Measurements from ENCODE around the gene CDK19. TPM values are rescaled to one million over a fixed set of nuclear protein-coding genes. Genes with fewer than 3 reads are reported as not detected.
A peak's percentile ranks its signal among the peaks of the same experiment; 100 is the strongest.

Gene CDK19
- total and polyA plus RNA-seq, 9 of the 15 experiments (the other 6 are each of a cell fraction or from before 2014, with no cell fraction given), result 3.8 to 15.2 (median 7.4) TPM

- H2AFZ ChIP-seq (ENCODE audit: low read depth, low read length), result no peak overlapping the region
- 40% methylated on average over 5 of the region's 5 CpGs for whole genome bisulfite sequencing (ENCODE audit: insufficient coverage, low coverage, missing lambda C conversion rate)
- ChIA-PET CTCF (ENCODE audit: low intra/inter-chr PET ratio) (no interaction called here), POLR2A (interaction anchor here (0.9 to 2.4 kb wide), 2 partner anchors 21 to 38 kb away, joined by 3 to 12 read pairs; partner anchors contain the start of gene AMD1)
- DNase-seq (ENCODE audit: extremely low read depth in 1 of 4, low spot score in 3 of 4) (no peak), FAIRE-seq (no peak), ATAC-seq (no peak; the same call in 2 of the 3 replicates)
- H3K27me3 ChIP-seq (ENCODE audit: control insufficient read depth in 2 of 2, insufficient read depth in 2 of 2, low read length in 2 of 2), result peaks cover 0 to 3% of the 10 kb centered on the region in 2 experiments; a peak in 1 of 5 replicates
- no peaks in the 10 kb centered on the region for H3K79me2 ChIP-seq (ENCODE audit: control insufficient read depth, insufficient read depth, low read length)
- H3K9me3 ChIP-seq (replicated peaks; ENCODE audit: control insufficient read depth, insufficient read depth, low read depth, low read length), result no peaks in the 10 kb centered on the region
- H3K4me2 ChIP-seq (ENCODE audit: insufficient read depth, low read length), result no peak overlapping the region
- H3K4me1 ChIP-seq (replicated peaks in 1 of 2; ENCODE audit: control insufficient read depth in 2 of 2, insufficient read depth in 2 of 2, low read length in 2 of 2), result peaks cover 0 to 6% of the 10 kb centered on the region in 2 experiments; a peak in 2 of 5 replicates
- intact Hi-C loops (cut with micrococcal nuclease), result no loop called here
- no peak overlapping the region for H3K4me3 ChIP-seq
- BruUV-seq (replicated peaks), result no TSS peak
- TF ChIP-seq CBX8 (IDR thresholded peaks at IDR 0.05; ENCODE audit: borderline replicate concordance, extremely low read depth, low read depth, low read length, poor library complexity, severe bottlenecking) (no peak), BCOR (IDR thresholded peaks at IDR 0.05) (no peak), ZNF551 (CRISPR knock-in tag; IDR thresholded peaks at IDR 0.05) (no peak), ZNF707 (CRISPR knock-in tag; conservative IDR thresholded peaks at IDR 0.05) (no peak), CEBPB (tag; IDR thresholded peaks at IDR 0.05) (0 out of 2 replicates have a peak, but pooled peaks have one; percentile 19)
- no peaks in the 10 kb centered on the region for H3K36me3 ChIP-seq (ENCODE audit: control insufficient read depth, insufficient read depth, low read length)
- H3K9ac ChIP-seq (ENCODE audit: insufficient read depth in 1 of 2, low read depth in 2 of 2, low read length in 2 of 2), result no peak overlapping the region
- H3K27ac ChIP-seq (ENCODE audit: extremely low read depth, low read depth, low read length), result no peak overlapping the region
- in situ Hi-C loops (cut with MboI), result no loop called here
- H3K9me1 ChIP-seq (ENCODE audit: control insufficient read depth, insufficient read depth, low read length), result no peaks in the 10 kb centered on the region
- no peaks in the 10 kb centered on the region for H4K20me1 ChIP-seq (replicated peaks; ENCODE audit: control insufficient read depth, insufficient read depth, low read length)
Observed at GRCh38 chr6:110853754-110854477, 38.6 kb upstream of the CDK19 start.

All from K562 (cell line).